ENCODE results near the gene LMO1. TPM values are rescaled to one million over a fixed set of nuclear protein-coding genes. Genes with fewer than 3 reads are reported as not detected.
A peak's percentile ranks its signal among the peaks of the same experiment; 100 is the strongest.

Gene LMO1
- polyA plus RNA-seq, 1 donor (not counting 4 experiments of a cell fraction or from before 2014, with no cell fraction given), result 0.08 TPM

DNA sequence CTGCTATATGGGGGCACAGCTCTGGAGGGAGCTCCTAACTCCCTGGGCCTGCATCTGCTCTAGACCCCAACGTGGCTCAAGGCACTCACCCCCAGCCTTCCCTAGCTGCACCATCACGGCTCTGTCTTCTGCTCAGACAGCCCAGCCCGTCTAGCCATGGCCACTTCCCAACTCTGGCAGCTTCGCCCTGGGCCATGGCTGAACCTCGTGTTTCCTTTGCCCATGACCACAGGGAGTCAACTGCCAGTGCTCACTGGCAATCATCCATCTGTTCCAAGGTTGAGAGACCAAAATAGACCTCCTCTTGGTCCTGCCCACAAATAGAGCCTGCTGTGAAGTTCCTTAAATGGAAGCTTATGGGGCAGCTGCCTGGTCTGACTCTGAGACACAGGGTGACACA is 5.4 kb downstream of the LMO1 start:
- no peak overlapping the region for H3K4me3 ChIP-seq (ENCODE audit: control insufficient read depth in 2 of 3, extremely low read depth in 1 of 3, insufficient read depth in 2 of 3, low read depth in 1 of 3, low read length in 3 of 3)
- no peak overlapping the region for H3K27ac ChIP-seq (ENCODE audit: control insufficient read depth, insufficient read depth, low read length)
- H4K20me1 ChIP-seq (ENCODE audit: control insufficient read depth, extremely low read depth, insufficient read depth, low read length), result no peaks in the 10 kb centered on the region
- dilution Hi-C loops (cut with MboI; ENCODE audit: extremely low pct_ligation_motif_present, low sequenced_read_pairs), result no loop called here
- H3K9me1 ChIP-seq (ENCODE audit: control insufficient read depth, extremely low read depth, insufficient read depth, low read length), result no peaks in the 10 kb centered on the region
- H3K9ac ChIP-seq (ENCODE audit: control insufficient read depth, extremely low read depth, insufficient read depth, low read length), result no peak overlapping the region
- H3K4me1 ChIP-seq (ENCODE audit: control insufficient read depth, extremely low read depth, insufficient read depth, low read length), result peaks cover 13% of the 10 kb centered on the region
- FAIRE-seq (no peak), DNase-seq (ENCODE audit: low read depth, low spot score) (no peak)
- H3K4me2 ChIP-seq (ENCODE audit: control insufficient read depth, extremely low read depth, insufficient read depth, low read depth, low read length), result no peak overlapping the region
- H3K27me3 ChIP-seq (ENCODE audit: control insufficient read depth, extremely low read depth, insufficient read depth, low read length), result peaks cover 33% of the 10 kb centered on the region
- H2AFZ ChIP-seq (ENCODE audit: control insufficient read depth, low read length), result no peak overlapping the region
- H3K36me3 ChIP-seq (ENCODE audit: control insufficient read depth in 2 of 2, extremely low read depth in 1 of 2, insufficient read depth in 2 of 2, low read length in 2 of 2), result no peaks in the 10 kb centered on the region
- H3K79me2 ChIP-seq (ENCODE audit: control insufficient read depth, insufficient read depth, low read length), result no peaks in the 10 kb centered on the region
- no peaks in the 10 kb centered on the region for H3K9me3 ChIP-seq (ENCODE audit: control insufficient read depth, low read depth, low read length)
- no peak for TF ChIP-seq EZH2 (IDR thresholded peaks at IDR 0.05; ENCODE audit: low read length)
- TF ChIP-seq, protein P1, sequence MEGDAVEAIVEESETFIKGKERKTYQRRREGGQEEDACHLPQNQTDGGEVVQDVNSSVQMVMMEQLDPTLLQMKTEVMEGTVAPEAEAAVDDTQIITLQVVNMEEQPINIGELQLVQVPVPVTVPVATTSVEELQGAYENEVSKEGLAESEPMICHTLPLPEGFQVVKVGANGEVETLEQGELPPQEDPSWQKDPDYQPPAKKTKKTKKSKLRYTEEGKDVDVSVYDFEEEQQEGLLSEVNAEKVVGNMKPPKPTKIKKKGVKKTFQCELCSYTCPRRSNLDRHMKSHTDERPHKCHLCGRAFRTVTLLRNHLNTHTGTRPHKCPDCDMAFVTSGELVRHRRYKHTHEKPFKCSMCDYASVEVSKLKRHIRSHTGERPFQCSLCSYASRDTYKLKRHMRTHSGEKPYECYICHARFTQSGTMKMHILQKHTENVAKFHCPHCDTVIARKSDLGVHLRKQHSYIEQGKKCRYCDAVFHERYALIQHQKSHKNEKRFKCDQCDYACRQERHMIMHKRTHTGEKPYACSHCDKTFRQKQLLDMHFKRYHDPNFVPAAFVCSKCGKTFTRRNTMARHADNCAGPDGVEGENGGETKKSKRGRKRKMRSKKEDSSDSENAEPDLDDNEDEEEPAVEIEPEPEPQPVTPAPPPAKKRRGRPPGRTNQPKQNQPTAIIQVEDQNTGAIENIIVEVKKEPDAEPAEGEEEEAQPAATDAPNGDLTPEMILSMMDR (optimal IDR thresholded peaks at IDR 0.05 in 1 of 3, IDR thresholded peaks at IDR 0.05 in 1 of 3, conservative IDR thresholded peaks at IDR 0.05 in 1 of 3; ENCODE audit: extremely low read depth in 1 of 3, insufficient read depth in 2 of 3, low read length in 3 of 3), result no peak

DNA sequence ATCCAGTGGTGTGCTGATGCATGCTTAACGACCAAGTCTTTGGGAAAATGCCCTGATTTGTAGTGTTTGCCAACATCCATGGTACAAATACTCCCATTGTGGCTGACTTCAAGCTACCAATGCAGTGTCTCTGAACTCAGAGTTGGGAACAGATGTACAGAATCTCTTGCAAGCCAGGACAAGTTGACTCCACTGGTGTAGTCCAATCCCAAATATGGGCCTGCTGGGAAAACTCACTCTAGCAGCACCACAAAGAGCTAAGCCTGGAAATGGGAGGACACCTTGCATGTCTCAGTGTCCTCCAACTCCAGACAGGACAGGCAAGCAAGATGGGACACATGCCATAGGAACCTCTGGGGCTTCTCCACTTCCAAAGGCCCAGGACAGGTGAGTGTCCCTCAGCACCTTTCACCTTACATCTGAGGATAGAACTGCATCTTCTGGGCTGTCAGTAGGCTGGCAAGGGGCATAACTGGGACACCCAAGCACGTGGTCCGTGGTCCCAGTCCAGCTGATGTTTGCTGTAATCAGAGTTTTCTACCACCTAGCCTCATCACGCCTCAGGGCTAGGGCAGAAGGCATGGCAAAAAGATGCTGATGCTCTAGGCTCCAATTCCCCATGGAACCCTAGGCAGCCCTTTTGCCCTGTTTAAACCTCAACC is 6.5 kb downstream of the LMO1 start:
- no peaks in the 10 kb centered on the region for H3K36me3 ChIP-seq (ENCODE audit: control insufficient read depth in 2 of 2, extremely low read depth in 1 of 2, insufficient read depth in 2 of 2, low read length in 2 of 2)
- H4K20me1 ChIP-seq (ENCODE audit: control insufficient read depth, extremely low read depth, insufficient read depth, low read length), result no peaks in the 10 kb centered on the region
- peaks cover 26% of the 10 kb centered on the region for H3K27me3 ChIP-seq (ENCODE audit: control insufficient read depth, extremely low read depth, insufficient read depth, low read length)
- H3K27ac ChIP-seq (ENCODE audit: control insufficient read depth, insufficient read depth, low read length), result no peak overlapping the region
- H2AFZ ChIP-seq (ENCODE audit: control insufficient read depth, low read length), result no peak overlapping the region
- TF ChIP-seq, protein P1 (optimal IDR thresholded peaks at IDR 0.05 in 1 of 3, IDR thresholded peaks at IDR 0.05 in 1 of 3, conservative IDR thresholded peaks at IDR 0.05 in 1 of 3; ENCODE audit: extremely low read depth in 1 of 3, insufficient read depth in 2 of 3, low read length in 3 of 3), result no peak
- no peak for TF ChIP-seq EZH2 (IDR thresholded peaks at IDR 0.05; ENCODE audit: low read length)
- no peak overlapping the region for H3K4me2 ChIP-seq (ENCODE audit: control insufficient read depth, extremely low read depth, insufficient read depth, low read depth, low read length)
- DNase-seq (ENCODE audit: low read depth, low spot score), result no peak
- H3K9ac ChIP-seq (ENCODE audit: control insufficient read depth, extremely low read depth, insufficient read depth, low read length), result no peak overlapping the region
- peaks cover 18% of the 10 kb centered on the region for H3K4me1 ChIP-seq (ENCODE audit: control insufficient read depth, extremely low read depth, insufficient read depth, low read length)
- FAIRE-seq, result peak; percentile 55
- H3K4me3 ChIP-seq (ENCODE audit: control insufficient read depth in 2 of 3, extremely low read depth in 1 of 3, insufficient read depth in 2 of 3, low read depth in 1 of 3, low read length in 3 of 3), result no peak overlapping the region
- H3K79me2 ChIP-seq (ENCODE audit: control insufficient read depth, insufficient read depth, low read length), result no peaks in the 10 kb centered on the region
- no peaks in the 10 kb centered on the region for H3K9me1 ChIP-seq (ENCODE audit: control insufficient read depth, extremely low read depth, insufficient read depth, low read length)
- H3K9me3 ChIP-seq (ENCODE audit: control insufficient read depth, low read depth, low read length), result no peaks in the 10 kb centered on the region
- dilution Hi-C loops (cut with MboI; ENCODE audit: extremely low pct_ligation_motif_present, low sequenced_read_pairs), result no loop called here

All from keratinocyte (primary cell).